ENCODE data around the gene C16orf96. TPM values are rescaled to one million over a fixed set of nuclear protein-coding genes. Genes with fewer than 3 reads are reported as not detected.

C16orf96 gene
- total and polyA plus RNA-seq, 2 donors from 2014 or later, result 0.13 to 0.16 TPM

- DNase-seq, result no peak
- FAIRE-seq, result no peak
- Histone ChIP-seq H3K4me1 (ENCODE audit: control insufficient read depth in 2 of 3, insufficient read depth in 2 of 3, low read depth in 1 of 3, low read length in 3 of 3) (peaks cover 0 to 2% (median 0%) of the 10 kb centered on the region in 3 donors), H3K9me3 (ENCODE audit: control insufficient read depth in 2 of 3, insufficient read depth in 1 of 3, low read length in 3 of 3) (no peaks in the 10 kb centered on the region), H3K36me3 (ENCODE audit: control insufficient read depth in 2 of 3, insufficient read depth in 3 of 3, low read length in 3 of 3) (no peaks in the 10 kb centered on the region), H3K27me3 (ENCODE audit: control insufficient read depth, insufficient read depth, low read length) (no peaks in the 10 kb centered on the region), H3K4me3 (ENCODE audit: low read length in 3 of 3) (no peak overlapping the region), H3K27ac (ENCODE audit: low read depth in 2 of 2, low read length in 2 of 2) (no peak overlapping the region), H3K9ac (ENCODE audit: low read length in 3 of 3) (no peak overlapping the region)
- intact Hi-C loops (cut with DNase I), result no loop called here
- no peak for TF ChIP-seq CTCF (IDR thresholded peaks at IDR 0.05; ENCODE audit: borderline replicate concordance, extremely low read depth, insufficient read depth)
These were observed 8.6 kb downstream of the C16orf96 start for GRCh38 chr16:4564661-4565267.

GRCh38 chr16:4566144-4566543 lies 10.0 kb downstream of the C16orf96 start:
- no peaks in the 10 kb centered on the region for H3K36me3 ChIP-seq (ENCODE audit: control insufficient read depth in 2 of 3, insufficient read depth in 3 of 3, low read length in 3 of 3)
- peaks cover 0 to 2% (median 0%) of the 10 kb centered on the region in 3 donors for H3K4me1 ChIP-seq (ENCODE audit: control insufficient read depth in 2 of 3, insufficient read depth in 2 of 3, low read depth in 1 of 3, low read length in 3 of 3)
- TF ChIP-seq CTCF (IDR thresholded peaks at IDR 0.05; ENCODE audit: borderline replicate concordance, extremely low read depth, insufficient read depth), result no peak
- H3K27me3 ChIP-seq (ENCODE audit: control insufficient read depth, insufficient read depth, low read length), result no peaks in the 10 kb centered on the region
- no peak for DNase-seq
- FAIRE-seq, result no peak
- H3K9ac ChIP-seq (ENCODE audit: low read length in 3 of 3), result no peak overlapping the region
- no peak overlapping the region for H3K27ac ChIP-seq (ENCODE audit: low read depth in 2 of 2, low read length in 2 of 2)
- intact Hi-C loops (cut with DNase I), result no loop called here
- H3K9me3 ChIP-seq (ENCODE audit: control insufficient read depth in 2 of 3, insufficient read depth in 1 of 3, low read length in 3 of 3), result no peaks in the 10 kb centered on the region
- no peak overlapping the region for H3K4me3 ChIP-seq (ENCODE audit: low read length in 3 of 3)

- Histone ChIP-seq H3K36me3 (ENCODE audit: control insufficient read depth in 2 of 3, insufficient read depth in 3 of 3, low read length in 3 of 3) (no peaks in the 10 kb centered on the region), H3K4me1 (ENCODE audit: control insufficient read depth in 2 of 3, insufficient read depth in 2 of 3, low read depth in 1 of 3, low read length in 3 of 3) (no peaks in the 10 kb centered on the region), H3K27ac (ENCODE audit: low read depth in 2 of 2, low read length in 2 of 2) (no peak overlapping the region), H3K27me3 (ENCODE audit: control insufficient read depth, insufficient read depth, low read length) (no peaks in the 10 kb centered on the region), H3K9ac (ENCODE audit: low read length in 3 of 3) (no peak overlapping the region), H3K9me3 (ENCODE audit: control insufficient read depth in 2 of 3, insufficient read depth in 1 of 3, low read length in 3 of 3) (no peaks in the 10 kb centered on the region), H3K4me3 (ENCODE audit: low read length in 3 of 3) (no peak overlapping the region)
- intact Hi-C loops (cut with DNase I), result no loop called here
- DNase-seq, result no peak
- FAIRE-seq, result no peak
- TF ChIP-seq CTCF (IDR thresholded peaks at IDR 0.05; ENCODE audit: borderline replicate concordance, extremely low read depth, insufficient read depth), result no peak
These were observed 13.9 kb downstream of the C16orf96 start for GRCh38 chr16:4570086-4570485.
